ENCODE results near the gene EIF4E3.

The EIF4E3 gene

DNA sequence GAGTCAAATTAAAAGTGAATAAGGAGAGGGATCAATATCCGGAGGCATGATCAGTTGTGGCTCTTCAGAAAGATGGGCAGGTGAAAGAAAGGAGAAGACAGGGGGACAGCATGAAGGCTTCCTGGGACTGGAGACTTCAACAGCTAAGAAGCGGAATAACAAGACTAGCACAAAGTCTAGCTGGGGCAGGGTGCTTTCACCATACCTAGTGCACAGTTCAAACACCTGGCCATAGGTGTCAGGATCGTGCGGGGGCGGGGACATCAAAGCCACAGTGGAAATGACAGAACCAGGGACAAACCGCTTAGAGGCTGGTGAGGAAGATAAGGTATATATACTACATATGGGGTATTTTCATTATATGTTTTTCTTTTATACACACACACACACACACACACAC is 75.4 kb downstream of the EIF4E3 start:
- no peak for DNase-seq (ENCODE audit: low read depth in 2 of 2)

- DNase-seq (ENCODE audit: low read depth in 2 of 2): no peak
Measured at GRCh38 chr3:71647751-71648150, 77.5 kb downstream of the EIF4E3 start.

- DNase-seq (ENCODE audit: low read depth in 2 of 2): no peak
Measured at GRCh38 chr3:71646971-71647370, 78.2 kb downstream of the EIF4E3 start.

DNA sequence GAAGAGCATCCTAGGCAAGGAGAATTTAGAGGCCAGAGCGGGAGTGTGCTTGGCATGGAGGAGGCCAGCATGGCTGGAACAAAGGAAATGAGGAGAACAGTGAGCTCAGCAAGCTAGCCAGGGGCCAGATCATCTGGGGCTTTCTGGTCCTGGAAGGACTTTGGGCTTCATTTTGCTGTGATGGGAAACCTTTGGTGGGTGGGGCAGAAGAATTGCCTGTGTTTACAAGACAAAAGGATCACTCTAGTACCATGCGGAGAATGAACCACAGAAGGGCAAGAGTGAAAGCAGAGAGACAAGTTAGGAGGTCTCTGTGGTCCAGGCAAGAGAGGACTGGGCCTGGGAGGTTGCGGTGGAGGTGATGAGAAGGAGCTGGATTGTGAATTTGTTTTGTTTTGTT is 80.1 kb downstream of the EIF4E3 start:
- DNase-seq (ENCODE audit: low read depth in 2 of 2): no peak

DNA sequence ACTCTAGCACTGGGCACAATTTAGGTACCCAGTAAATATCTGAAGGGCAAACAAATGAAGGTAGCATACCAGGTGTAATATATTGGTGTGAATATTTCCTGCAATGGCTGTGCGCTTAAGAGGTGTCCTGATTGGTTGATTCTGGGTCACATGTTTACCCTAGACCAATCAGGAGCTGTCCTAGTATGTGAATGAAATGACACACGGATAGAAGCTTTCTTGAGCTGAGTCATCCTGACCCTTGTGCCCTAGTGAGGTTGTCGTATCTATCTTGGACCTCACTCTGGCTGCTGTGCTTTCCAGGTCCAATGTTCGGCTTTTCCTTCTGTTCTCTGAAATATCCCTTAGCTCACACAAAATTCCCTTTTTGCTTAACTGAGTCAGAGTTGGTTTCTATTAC is 83.5 kb downstream of the EIF4E3 start:
- no peak for DNase-seq (ENCODE audit: low read depth in 2 of 2)

DNA sequence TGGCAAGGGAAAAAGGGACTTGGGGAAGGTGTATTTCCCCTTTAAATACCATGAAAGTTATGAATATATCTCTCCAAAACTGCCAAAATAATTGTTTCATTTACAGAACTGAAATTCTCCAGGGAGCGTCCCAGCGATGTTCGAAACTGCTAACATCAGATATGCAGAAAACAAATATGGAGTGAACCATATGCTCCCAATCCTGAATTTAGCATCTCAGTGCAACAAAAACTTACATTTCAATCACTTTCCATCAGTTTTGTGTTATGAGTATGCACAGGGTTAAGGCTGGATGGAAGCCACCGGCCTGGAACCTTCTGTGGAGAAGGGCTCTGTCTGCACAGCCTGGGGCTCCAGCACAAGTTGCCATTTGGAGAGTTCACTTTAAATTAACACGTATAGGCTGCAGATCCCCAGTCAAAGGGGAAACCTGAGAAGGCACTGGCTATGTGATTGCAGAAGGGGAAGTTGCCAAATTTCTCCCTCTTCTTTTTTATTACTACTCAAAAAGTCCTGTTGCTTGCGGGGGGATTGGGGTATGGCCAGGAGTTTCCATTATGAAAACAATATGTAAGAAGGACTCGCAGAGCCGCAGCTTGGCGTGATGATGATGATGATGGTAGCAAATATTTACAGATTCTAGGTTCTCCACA is 84.7 kb downstream of the EIF4E3 start:
- no peak for DNase-seq (ENCODE audit: low read depth in 2 of 2)

- no peak for DNase-seq (ENCODE audit: low read depth in 2 of 2)
Measured at GRCh38 chr3:71636482-71636881, 88.7 kb downstream of the EIF4E3 start.

DNA sequence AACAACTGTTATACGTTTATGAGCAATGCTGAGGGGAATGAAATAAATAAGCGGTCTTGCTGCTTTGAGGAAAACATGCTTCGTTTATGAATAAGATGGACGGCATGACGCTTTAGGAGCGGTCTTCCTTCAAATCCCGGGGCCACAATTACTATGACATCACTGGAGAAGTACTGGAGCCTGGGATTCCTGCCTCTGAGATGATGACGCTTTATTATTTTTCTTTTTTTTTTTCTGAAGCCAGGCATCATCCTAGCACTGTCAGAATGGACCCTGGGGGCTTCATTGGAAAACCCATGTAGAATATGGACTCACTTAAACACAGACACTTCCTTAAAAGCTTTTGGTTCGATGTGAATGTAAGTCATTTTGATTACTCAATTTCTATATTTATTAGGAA is 89.2 kb downstream of the EIF4E3 start:
- no peak for DNase-seq (ENCODE audit: low read depth in 2 of 2)

GRCh38 chr3:71634671-71635070 is 90.5 kb downstream of the EIF4E3 start:
- DNase-seq (ENCODE audit: low read depth in 2 of 2): no peak

- DNase-seq (ENCODE audit: low read depth in 2 of 2): no peak
Measured at GRCh38 chr3:71629711-71630110, 95.5 kb downstream of the EIF4E3 start.

DNA sequence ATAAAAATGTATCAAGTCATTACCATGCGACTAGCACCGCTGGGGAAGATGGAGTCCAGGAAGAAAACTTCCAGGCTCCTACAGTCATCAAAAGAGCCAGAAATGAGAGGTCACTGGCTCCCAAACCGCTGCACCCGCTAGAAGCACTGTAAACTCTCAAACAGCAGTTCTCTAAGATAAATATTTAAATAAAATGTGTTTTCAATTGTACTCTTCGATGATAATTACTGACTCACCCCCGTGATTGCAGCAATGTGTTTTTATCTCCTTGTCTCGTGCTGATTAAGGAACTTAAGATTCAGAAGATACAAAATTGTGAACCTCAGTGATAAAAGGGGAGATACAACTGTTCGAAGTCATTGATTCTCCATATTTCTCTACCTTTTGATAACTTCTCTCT is 95.9 kb downstream of the EIF4E3 start:
- no peak for DNase-seq (ENCODE audit: low read depth in 2 of 2)

- DNase-seq (ENCODE audit: low read depth in 2 of 2): no peak
Measured at GRCh38 chr3:71628522-71628921, 96.7 kb downstream of the EIF4E3 start.

DNA sequence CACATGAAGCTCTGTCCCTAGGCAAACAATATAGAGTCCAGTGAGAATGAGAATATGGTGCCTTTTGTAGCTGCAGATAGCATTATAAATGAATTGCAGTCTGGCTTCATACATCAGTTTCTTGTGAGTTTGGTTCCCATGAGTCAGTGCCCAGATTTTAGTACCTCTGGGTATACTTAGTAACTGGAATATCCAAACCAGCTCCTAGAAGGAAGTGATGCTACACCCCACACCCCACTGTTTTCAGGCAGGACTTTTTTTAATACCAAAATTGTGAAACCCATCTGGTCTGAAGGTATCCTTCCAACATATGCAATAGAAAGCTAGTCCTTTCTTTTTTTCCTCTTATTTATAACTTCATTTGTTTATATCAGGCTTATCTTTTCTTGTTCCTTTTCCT is 99.5 kb downstream of the EIF4E3 start:
- no peak for DNase-seq (ENCODE audit: low read depth in 2 of 2)
